HepG2 (cell line): ENCODE data around the gene TAS2R40. TPM values are rescaled to one million over a fixed set of nuclear protein-coding genes. Genes with fewer than 3 reads are reported as not detected.

Experiments
- BCL6 ChIP-seq: IDR thresholded peaks from 2 replicates; pipeline ENCODE4 v1.6.1; 2016; ENCODE audit warnings: missing genetic modification reagents, missing compliant biosample characterization
- FOXA3 ChIP-seq: IDR thresholded peaks from 2 replicates; pipeline ENCODE4 v1.6.1; 2016; ENCODE audit warnings: missing genetic modification reagents, missing compliant biosample characterization
- GATAD2A ChIP-seq: IDR thresholded peaks from 2 replicates; pipeline ENCODE4 v1.6.1; 2016
- HMG20A ChIP-seq: IDR thresholded peaks from 2 replicates; pipeline ENCODE4 v1.6.1; 2016; ENCODE audit warnings: borderline replicate concordance
- HNF4G ChIP-seq, 2 experiments: sonication (generic) in 1 of 2; formaldehyde crosslinking in 1 of 2; IDR thresholded peaks; 2 replicates each; pipeline versions ENCODE4 v1.4.0 to v1.6.1; 2011 to 2020; ENCODE audit warnings: borderline replicate concordance in 2 of 2, low read depth in 2 of 2, mild to moderate bottlenecking in 2 of 2, low read length in 1 of 2, missing genetic modification reagents in 1 of 2, moderate library complexity in 1 of 2
- KDM1A ChIP-seq: IDR thresholded peaks from 2 replicates; pipeline ENCODE4 v1.6.1; 2016; ENCODE audit warnings: missing compliant biosample characterization
- MAFK ChIP-seq, 2 experiments: IDR thresholded peaks in 1 of 2; conservative IDR thresholded peaks in 1 of 2; 2 replicates each; pipeline ENCODE4 v1.6.1; 2011; ENCODE audit warnings: improper control_type of control experiment in 2 of 2, low read length in 2 of 2
- MIER3 ChIP-seq: IDR thresholded peaks from 2 replicates; pipeline ENCODE4 v1.6.1; 2016; ENCODE audit warnings: missing compliant biosample characterization, borderline replicate concordance
- NR2C2 ChIP-seq: sonication (generic); formaldehyde crosslinking; IDR thresholded peaks from 2 replicates; pipeline ENCODE4 v1.4.0; 2020; ENCODE audit warnings: missing genetic modification reagents, mild to moderate bottlenecking, moderate library complexity, borderline replicate concordance
- PHF21A ChIP-seq: sonication (generic); formaldehyde crosslinking; IDR thresholded peaks from 2 replicates; pipeline ENCODE4 v1.5.0; 2020; ENCODE audit warnings: mild to moderate bottlenecking, missing genetic modification reagents
- PLSCR1 ChIP-seq: sonication (generic); formaldehyde crosslinking; IDR thresholded peaks from 2 replicates; pipeline ENCODE4 v1.5.0; 2020; ENCODE audit warnings: missing genetic modification reagents, mild to moderate bottlenecking, borderline replicate concordance
- RCOR2 ChIP-seq: IDR thresholded peaks from 2 replicates; pipeline ENCODE4 v1.6.1; 2016; ENCODE audit warnings: missing biosample characterization, missing genetic modification reagents
- REPIN1 ChIP-seq: sonication (generic); formaldehyde crosslinking; IDR thresholded peaks from 2 replicates; pipeline ENCODE4 v1.8.0; 2022; ENCODE audit warnings: missing genetic modification reagents, low read depth, mild to moderate bottlenecking, borderline replicate concordance
- RXRA ChIP-seq: sonication (generic); formaldehyde crosslinking; IDR thresholded peaks from 2 replicates; pipeline ENCODE4 v1.5.1; 2020; ENCODE audit warnings: missing genetic modification reagents
- SALL1 ChIP-seq: sonication (generic); formaldehyde crosslinking; IDR thresholded peaks from 2 replicates; pipeline ENCODE4 v1.8.0; 2022; ENCODE audit warnings: mild to moderate bottlenecking, missing genetic modification reagents
- SIN3B ChIP-seq: fragments of 150-350 bp; IDR thresholded peaks from 2 replicates; pipeline ENCODE4 v1.6.1; 2014; ENCODE audit warnings: low read length
- SIX1 ChIP-seq: sonication (generic); formaldehyde crosslinking; IDR thresholded peaks from 2 replicates; pipeline ENCODE4 v1.4.0; 2020; ENCODE audit warnings: missing genetic modification reagents, borderline replicate concordance
- SRSF4 ChIP-seq: fragments of 200-400 bp; formaldehyde crosslinking; IDR thresholded peaks from one replicate; pipeline ENCODE4 v1.6.1; 2018; ENCODE audit warnings: mild to moderate bottlenecking, low read depth, low read length, moderate library complexity; ENCODE audit not compliant: poor library complexity, severe bottlenecking
- THAP11 ChIP-seq: IDR thresholded peaks from 2 replicates; pipeline ENCODE4 v1.6.1; 2016; ENCODE audit warnings: missing biosample characterization, missing genetic modification reagents
- YEATS2 ChIP-seq: sonication (generic); formaldehyde crosslinking; IDR thresholded peaks from 2 replicates; pipeline ENCODE4 v1.4.0; 2020; ENCODE audit warnings: missing genetic modification reagents, borderline replicate concordance
- ZFX ChIP-seq: sonication (generic); formaldehyde crosslinking; IDR thresholded peaks from 2 replicates; pipeline ENCODE4 v1.4.0; 2020; ENCODE audit warnings: mild to moderate bottlenecking, low read depth, missing genetic modification reagents, moderate library complexity
- ZNF264 ChIP-seq: sonication (generic); formaldehyde crosslinking; IDR thresholded peaks from 2 replicates; pipeline ENCODE4 v1.4.0; 2020; ENCODE audit warnings: missing genetic modification reagents
- ZNF292 ChIP-seq: sonication (generic); formaldehyde crosslinking; IDR thresholded peaks from 2 replicates; pipeline ENCODE4 v1.8.1; 2022; ENCODE audit warnings: mild to moderate bottlenecking, low read depth, missing genetic modification reagents, borderline replicate concordance
- ZNF772 ChIP-seq: sonication (generic); formaldehyde crosslinking; IDR thresholded peaks from 2 replicates; pipeline ENCODE4 v1.5.0; 2020; ENCODE audit warnings: mild to moderate bottlenecking, missing genetic modification reagents
- ZNF878 ChIP-seq: sonication (generic); formaldehyde crosslinking; IDR thresholded peaks from 2 replicates; pipeline ENCODE4 v1.8.1; 2023; ENCODE audit warnings: mild to moderate bottlenecking, missing genetic modification reagents, moderate library complexity
- ZSCAN25 ChIP-seq: sonication (generic); formaldehyde crosslinking; IDR thresholded peaks from 2 replicates; pipeline ENCODE4 v1.8.0; 2022; ENCODE audit warnings: mild to moderate bottlenecking, missing genetic modification reagents
- polyA plus RNA-seq, 8 experiments: library from polyadenylated mRNA; depleted of rRNA in 3 of 8; stranded (reverse) in 7 of 8; unstranded in 1 of 8; fragments of >200 nt; fragmentation: Illumina TruSeq in 4 of 8; extraction: Trizol in 4 of 8; gene quantifications; 2 replicates each; pipeline versions ENCODE4 v1.2.1 to v1.2.3, GENCODE V29; 2011 to 2016; ENCODE audit warnings: low read depth in 4 of 8, missing spikeins in 1 of 8, mixed read lengths in 1 of 8; ENCODE audit not compliant: insufficient read depth in 1 of 8
- total RNA-seq, 5 experiments: library from RNA; depleted of rRNA; stranded (reverse); fragments of >200 nt; fragmentation: Illumina TruSeq; extraction: Trizol; gene quantifications; 2 replicates each; pipeline ENCODE4 v1.2.3, GENCODE V29; 2016; ENCODE audit warnings: low read depth in 1 of 5
- TF ChIP-seq, protein P1 (sequence below): IDR thresholded peaks from 2 replicates; pipeline ENCODE4 v1.4.0; 2020; ENCODE audit warnings: mild to moderate bottlenecking, missing genetic modification reagents

Gene TAS2R40
- total and polyA plus RNA-seq, 2 of the 13 experiments (the other 11 are each of a cell fraction or from before 2014, with no cell fraction given): not detected

- TF ChIP-seq SRSF4 (no peak), THAP11 (CRISPR knock-in tag) (peak; percentile 32; the same call in 1 of the 2 replicates), MIER3 (0 out of 2 replicates have a peak, but pooled peaks have one; percentile 19), NR2C2 (CRISPR knock-in tag) (peak; percentile 40), SIN3B (no peak), ZSCAN25 (0 out of 2 replicates have a peak, but pooled peaks have one; percentile 52), ZNF878 (CRISPR knock-in tag) (0 out of 2 replicates have a peak, but pooled peaks have one; percentile 61), ZFX (CRISPR knock-in tag) (peak; percentile 15; the same call in 1 of the 2 replicates), BCL6 (CRISPR knock-in tag) (peak; percentile 34; the same call in 1 of the 2 replicates), ZNF292 (no peak; the same call in 1 of the 2 replicates), YEATS2 (CRISPR knock-in tag) (peak; percentile 46; the same call in 1 of the 2 replicates), KDM1A (CRISPR knock-in tag) (peak; percentile 84), PHF21A (CRISPR knock-in tag) (peak; percentile 53; the same call in 1 of the 2 replicates), RCOR2 (CRISPR knock-in tag) (peak; percentile 80), ZNF772 (CRISPR knock-in tag) (no peak), PLSCR1 (CRISPR knock-in tag) (no peak), SALL1 (peak; percentile 65; the same call in 1 of the 2 replicates), MAFK (conservative IDR thresholded peaks at IDR 0.05 in 1 of 2, IDR thresholded peaks at IDR 0.05 in 1 of 2; ENCODE audit: low read length in 2 of 2) (peak in 1 of 2 experiments; percentile 65; a peak in 2 of 4 replicates), HMG20A (CRISPR knock-in tag) (peak; percentile 68), RXRA (CRISPR knock-in tag) (peak; percentile 54; the same call in 1 of the 2 replicates), ZNF264 (CRISPR knock-in tag) (peak; percentile 98), FOXA3 (peak; percentile 47; the same call in 1 of the 2 replicates), SIX1 (CRISPR knock-in tag) (no peak), REPIN1 (CRISPR knock-in tag) (peak; percentile 57; the same call in 1 of the 2 replicates), HNF4G (IDR thresholded peaks at IDR 0.05; ENCODE audit: borderline replicate concordance, low read depth, low read length) (peak; percentile 94), HNF4G (CRISPR knock-in tag; IDR thresholded peaks at IDR 0.05; ENCODE audit: borderline replicate concordance, low read depth) (peak; percentile 91), GATAD2A (peak; percentile 67; the same call in 1 of the 2 replicates)
- TF ChIP-seq, protein P1, sequence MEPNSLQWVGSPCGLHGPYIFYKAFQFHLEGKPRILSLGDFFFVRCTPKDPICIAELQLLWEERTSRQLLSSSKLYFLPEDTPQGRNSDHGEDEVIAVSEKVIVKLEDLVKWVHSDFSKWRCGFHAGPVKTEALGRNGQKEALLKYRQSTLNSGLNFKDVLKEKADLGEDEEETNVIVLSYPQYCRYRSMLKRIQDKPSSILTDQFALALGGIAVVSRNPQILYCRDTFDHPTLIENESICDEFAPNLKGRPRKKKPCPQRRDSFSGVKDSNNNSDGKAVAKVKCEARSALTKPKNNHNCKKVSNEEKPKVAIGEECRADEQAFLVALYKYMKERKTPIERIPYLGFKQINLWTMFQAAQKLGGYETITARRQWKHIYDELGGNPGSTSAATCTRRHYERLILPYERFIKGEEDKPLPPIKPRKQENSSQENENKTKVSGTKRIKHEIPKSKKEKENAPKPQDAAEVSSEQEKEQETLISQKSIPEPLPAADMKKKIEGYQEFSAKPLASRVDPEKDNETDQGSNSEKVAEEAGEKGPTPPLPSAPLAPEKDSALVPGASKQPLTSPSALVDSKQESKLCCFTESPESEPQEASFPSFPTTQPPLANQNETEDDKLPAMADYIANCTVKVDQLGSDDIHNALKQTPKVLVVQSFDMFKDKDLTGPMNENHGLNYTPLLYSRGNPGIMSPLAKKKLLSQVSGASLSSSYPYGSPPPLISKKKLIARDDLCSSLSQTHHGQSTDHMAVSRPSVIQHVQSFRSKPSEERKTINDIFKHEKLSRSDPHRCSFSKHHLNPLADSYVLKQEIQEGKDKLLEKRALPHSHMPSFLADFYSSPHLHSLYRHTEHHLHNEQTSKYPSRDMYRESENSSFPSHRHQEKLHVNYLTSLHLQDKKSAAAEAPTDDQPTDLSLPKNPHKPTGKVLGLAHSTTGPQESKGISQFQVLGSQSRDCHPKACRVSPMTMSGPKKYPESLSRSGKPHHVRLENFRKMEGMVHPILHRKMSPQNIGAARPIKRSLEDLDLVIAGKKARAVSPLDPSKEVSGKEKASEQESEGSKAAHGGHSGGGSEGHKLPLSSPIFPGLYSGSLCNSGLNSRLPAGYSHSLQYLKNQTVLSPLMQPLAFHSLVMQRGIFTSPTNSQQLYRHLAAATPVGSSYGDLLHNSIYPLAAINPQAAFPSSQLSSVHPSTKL (CRISPR knock-in tag): peak; percentile 72
Measured at GRCh38 chr7:143248761-143249354, 27.0 kb downstream of the TAS2R40 start (continued).
